H1 (cell line): ENCODE measurements around the gene ETS1. TPM values are rescaled to one million over a fixed set of nuclear protein-coding genes. Genes with fewer than 3 reads are reported as not detected.

Source experiments
- CTCF ChIA-PET: fragments of 300-600 bp; sonication (Branson Sonifier 250); formaldehyde crosslinking; loops from one replicate; lab custom pipeline; 2021; ENCODE audit not compliant: partially characterized antibody; lab: Charles Lee
- POLR2A ChIA-PET: fragments of 300-600 bp; sonication (Branson Sonifier 250); formaldehyde crosslinking; loops from one replicate; lab custom pipeline; 2021; ENCODE audit warnings: inconsistent platforms; ENCODE audit not compliant: partially characterized antibody; lab: Charles Lee
- DNase-seq, 2 experiments: peaks; one replicate each; pipeline versions ENCODE4 v3.0.0 to v3.0.0-alpha.2; 2010 to 2022; ENCODE audit warnings: low spot score in 2 of 2, low read depth in 1 of 2, mixed read lengths in 1 of 2
- FAIRE-seq: peaks from 2 replicates; lab custom pipeline; 2011; peaks lifted over from hg19 to GRCh38; lab: Jason Lieb, UNC
- H2AFZ ChIP-seq: 2 replicates; pipeline ENCODE4 v1.8.1; 2012; ENCODE audit warnings: low read length, inconsistent platforms
- H2AK5ac ChIP-seq: 2 replicates; pipeline ENCODE4 v1.6.1; 2013; ENCODE audit warnings: low read depth, low read length
- H2BK120ac ChIP-seq: replicated peaks from 2 replicates; pipeline ENCODE3; 2013; ENCODE audit warnings: low read depth, low read length, inconsistent platforms
- H2BK12ac ChIP-seq: 2 replicates; pipeline ENCODE4 v1.6.1; 2013; ENCODE audit warnings: low read depth, low read length
- H2BK15ac ChIP-seq: 2 replicates; pipeline ENCODE4 v1.6.1; 2013; ENCODE audit warnings: low read length
- H2BK20ac ChIP-seq: 2 replicates; pipeline ENCODE4 v1.6.1; 2013; ENCODE audit warnings: low read length
- H2BK5ac ChIP-seq: 2 replicates; pipeline ENCODE4 v1.6.1; 2013; ENCODE audit warnings: low read depth, low read length
- H3K14ac ChIP-seq: 2 replicates; pipeline ENCODE4 v1.6.1; 2013; ENCODE audit warnings: inconsistent platforms; ENCODE audit not compliant: insufficient read length
- H3K18ac ChIP-seq: 2 replicates; pipeline ENCODE4 v1.6.1; 2013; ENCODE audit warnings: low read length; ENCODE audit errors: extremely low read depth
- H3K23ac ChIP-seq: 2 replicates; pipeline ENCODE4 v1.6.1; 2013; ENCODE audit warnings: inconsistent platforms; ENCODE audit not compliant: insufficient read length
- H3K23me2 ChIP-seq: 2 replicates; pipeline ENCODE4 v1.6.1; 2013; ENCODE audit warnings: low read depth, low read length
- H3K27ac ChIP-seq: 2 replicates; pipeline ENCODE4 v1.6.1; 2011; ENCODE audit warnings: low read depth, low read length, inconsistent platforms
- H3K27me3 ChIP-seq, 4 experiments: replicated peaks in 1 of 4; 1 replicate in 1 of 4; 2 replicates in 3 of 4; pipeline versions ENCODE4 v1.6.1 to v1.8.1; 2011 to 2013; ENCODE audit warnings: low read length in 3 of 4, mild to moderate bottlenecking in 3 of 4, inconsistent platforms in 2 of 4, mixed read lengths in 2 of 4, moderate library complexity in 1 of 4; ENCODE audit not compliant: control insufficient read depth in 3 of 4, insufficient read depth in 3 of 4; ENCODE audit errors: extremely low read depth in 1 of 4
- H3K36me3 ChIP-seq, 4 experiments: 2 replicates each; pipeline versions ENCODE4 v1.6.1 to v1.8.1; 2011 to 2013; ENCODE audit warnings: mild to moderate bottlenecking in 4 of 4, low read length in 3 of 4, moderate library complexity in 2 of 4, control low read depth in 1 of 4, inconsistent platforms in 1 of 4; ENCODE audit not compliant: insufficient read depth in 4 of 4, control insufficient read depth in 2 of 4
- H3K4ac ChIP-seq: replicated peaks from 2 replicates; pipeline ENCODE3; 2013; ENCODE audit warnings: low read length, low read depth, mixed read lengths, inconsistent platforms; ENCODE audit not compliant: insufficient read length
- H3K4me1 ChIP-seq, 4 experiments: replicated peaks in 1 of 4; 1 replicate in 1 of 4; 2 replicates in 3 of 4; pipeline versions ENCODE4 v1.6.1 to v1.8.1; 2011 to 2013; ENCODE audit warnings: low read length in 3 of 4, inconsistent platforms in 2 of 4, mixed read lengths in 1 of 4; ENCODE audit not compliant: insufficient read depth in 4 of 4, control insufficient read depth in 3 of 4
- H3K4me2 ChIP-seq, 2 experiments: 2 replicates each; pipeline versions ENCODE4 v1.6.1 to v1.8.1; 2011 to 2013; ENCODE audit warnings: low read depth in 2 of 2, low read length in 2 of 2, control low read depth in 1 of 2, inconsistent platforms in 1 of 2, mild to moderate bottlenecking in 1 of 2; ENCODE audit not compliant: insufficient read depth in 1 of 2
- H3K4me3 ChIP-seq, 4 experiments: fragments of 200-600, 300-600 bp in 1 of 4; sonication (generic), shearing (Covaris generic), sonication (Bioruptor Twin) in 1 of 4; 2 replicates each; pipeline versions ENCODE4 v1.5.1 to v1.8.1; 2011 to 2016; ENCODE audit warnings: low read length in 4 of 4, low read depth in 3 of 4, control low read depth in 2 of 4, inconsistent platforms in 2 of 4, mild to moderate bottlenecking in 2 of 4, mixed read lengths in 1 of 4, moderate library complexity in 1 of 4; ENCODE audit not compliant: insufficient read depth in 2 of 4; ENCODE audit errors: extremely low read depth in 1 of 4
- H3K56ac ChIP-seq: replicated peaks from 2 replicates; pipeline ENCODE3; 2013; ENCODE audit warnings: low read depth, mild to moderate bottlenecking, mixed read lengths, low read length, inconsistent platforms; ENCODE audit not compliant: insufficient read length
- H3K79me1 ChIP-seq: 2 replicates; pipeline ENCODE4 v1.6.1; 2013; ENCODE audit warnings: low read depth, low read length, control low read depth
- H3K79me2 ChIP-seq, 2 experiments: 2 replicates each; pipeline versions ENCODE4 v1.6.1 to v1.8.1; 2012 to 2013; ENCODE audit warnings: low read length in 2 of 2, mild to moderate bottlenecking in 2 of 2, inconsistent platforms in 1 of 2; ENCODE audit not compliant: insufficient read depth in 2 of 2, control insufficient read depth in 1 of 2
- H3K9ac ChIP-seq, 4 experiments: replicated peaks in 1 of 4; 1 replicate in 1 of 4; 2 replicates in 3 of 4; pipeline versions ENCODE4 v1.6.1 to v1.8.1; 2011 to 2013; ENCODE audit warnings: low read depth in 3 of 4, low read length in 3 of 4, control low read depth in 2 of 4, mild to moderate bottlenecking in 2 of 4, moderate library complexity in 2 of 4, inconsistent platforms in 1 of 4; ENCODE audit errors: extremely low read depth in 1 of 4
- H3K9me3 ChIP-seq, 2 experiments: 2 replicates each; pipeline versions ENCODE4 v1.6.1 to v1.8.1; 2012 to 2013; ENCODE audit warnings: mild to moderate bottlenecking in 2 of 2, moderate library complexity in 2 of 2, control low read depth in 1 of 2, inconsistent platforms in 1 of 2, low read depth in 1 of 2, low read length in 1 of 2, mixed read lengths in 1 of 2; ENCODE audit not compliant: insufficient read depth in 2 of 2
- H4K20me1 ChIP-seq, 2 experiments: replicated peaks in 1 of 2; 2 replicates each; pipeline versions ENCODE3 to v1.8.1; 2011 to 2013; ENCODE audit warnings: inconsistent platforms in 2 of 2, low read length in 2 of 2, mild to moderate bottlenecking in 1 of 2; ENCODE audit not compliant: insufficient read depth in 2 of 2, control insufficient read depth in 1 of 2
- H4K5ac ChIP-seq: 2 replicates; pipeline ENCODE4 v1.6.1; 2013; ENCODE audit warnings: low read length, low read depth, mixed read lengths, inconsistent platforms; ENCODE audit not compliant: insufficient read length
- H4K8ac ChIP-seq: 2 replicates; pipeline ENCODE4 v1.8.0; 2013; ENCODE audit warnings: mild to moderate bottlenecking, moderate library complexity, low read length, inconsistent platforms; ENCODE audit not compliant: insufficient read depth; ENCODE audit errors: extremely low read depth
- H4K91ac ChIP-seq: replicated peaks from 2 replicates; pipeline ENCODE3; 2013; ENCODE audit warnings: low read length, mixed read lengths, inconsistent platforms; ENCODE audit not compliant: insufficient read length
- BCL11A ChIP-seq, 2 experiments: IDR thresholded peaks; one replicate each; pipeline ENCODE4 v1.6.1; 2011; ENCODE audit warnings: low read depth in 2 of 2, low read length in 2 of 2, mild to moderate bottlenecking in 2 of 2
- WGBS, 2 experiments: shearing (Covaris generic) in 1 of 2; methylation state at CpG; one replicate each; pipeline versions ENCODE4 v1.1.6 to v1.1.7; 2013 to 2015; ENCODE audit warnings: low lambda C conversion rate in 2 of 2, mixed read lengths in 2 of 2, inconsistent platforms in 1 of 2, low coverage in 1 of 2, missing lambda C conversion rate in 1 of 2; ENCODE audit not compliant: insufficient replicate concordance in 2 of 2, insufficient coverage in 1 of 2, insufficient read length in 1 of 2; ENCODE audit errors: extremely low coverage in 1 of 2, missing lambda C conversion rate in 1 of 2; 5-methylcytosine and 5-hydroxymethylcytosine counted together
- polyA plus RNA-seq, 7 experiments: library from polyadenylated mRNA; depleted of rRNA in 3 of 7; stranded (reverse) in 5 of 7; unstranded in 2 of 7; fragments of >200 nt in 5 of 7; fragments of 200-250 nt in 2 of 7; gene quantifications; 1 replicate in 5 of 7; 2 replicates in 1 of 7; 4 replicates in 1 of 7; pipeline versions ENCODE4 v1.2.1 to v1.2.3, GENCODE V29; 2011 to 2013; ENCODE audit warnings: missing spikeins in 2 of 7, mixed read lengths in 2 of 7
- total RNA-seq: library from RNA; stranded (reverse); fragmentation: NEBNext Ultra II Directional; extraction: Animal tissue kit (Norgen Biotek cat#: 25700); gene quantifications from 2 replicates; pipeline ENCODE4 v1.2.1, GENCODE V29; 2021

ETS1 gene
- total and polyA plus RNA-seq, 2 of the 8 experiments (the other 6 are each of a cell fraction or from before 2014, with no cell fraction given), result 10.0 to 35.3 TPM

DNA sequence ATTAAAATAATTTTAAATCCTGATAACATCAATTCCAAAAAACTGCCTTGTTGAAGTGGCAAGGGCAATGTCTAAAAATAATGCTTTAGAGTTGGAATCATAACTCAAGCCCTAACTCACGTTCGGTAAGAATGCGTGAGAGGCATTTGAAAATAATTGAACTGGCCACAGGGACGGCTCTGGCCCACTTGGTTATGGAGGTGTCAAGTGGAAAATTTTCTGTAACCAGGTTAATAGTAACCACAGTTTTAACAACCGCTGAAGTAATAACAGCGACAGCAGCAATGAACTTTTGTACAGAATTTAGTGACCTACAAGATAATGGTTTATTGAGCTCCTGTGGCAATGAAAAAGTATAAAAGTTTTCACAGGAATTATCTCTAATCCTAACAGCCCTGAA lies 79.4 kb downstream of the ETS1 start:
- Histone ChIP-seq H2BK15ac (no peak overlapping the region), H3K23ac (no peak overlapping the region), H3K9ac (no peak overlapping the region), H4K8ac (no peak overlapping the region), H2AFZ (no peak overlapping the region), H4K20me1 (peaks cover 0 to 2% of the 10 kb centered on the region in 2 experiments), H3K9me3 (no peaks in the 10 kb centered on the region), H3K79me2 (no peaks in the 10 kb centered on the region), H2BK12ac (no peak overlapping the region), H3K4ac (no peak overlapping the region), H3K14ac (no peak overlapping the region), H3K4me2 (no peak overlapping the region), H4K91ac (no peak overlapping the region), H2BK120ac (no peak overlapping the region), H4K5ac (no peak overlapping the region), H3K4me3 (no peak overlapping the region), H3K27ac (no peak overlapping the region), H3K79me1 (no peaks in the 10 kb centered on the region), H3K27me3 (no peaks in the 10 kb centered on the region), H3K18ac (no peak overlapping the region), H2BK20ac (no peak overlapping the region), H3K23me2 (no peaks in the 10 kb centered on the region), H3K36me3 (no peaks in the 10 kb centered on the region), H3K4me1 (peaks cover 0 to 5% (median 2%) of the 10 kb centered on the region in 4 experiments; a peak in 4 of 7 replicates), H2BK5ac (no peak overlapping the region), H3K56ac (no peak overlapping the region), H2AK5ac (no peak overlapping the region)
- DNase-seq (no peak), FAIRE-seq (no peak)
- CTCF ChIA-PET, result interaction anchor here (1.2 to 1.9 kb wide), 4 partner anchors 9 to 124 kb away, joined by 3 to 5 read pairs (median 4); no protein-coding TSS in a partner anchor
- POLR2A ChIA-PET, result no interaction called here
- no peak for TF ChIP-seq BCL11A (IDR thresholded peaks at IDR 0.05; ENCODE audit: low read depth in 2 of 2, low read length in 2 of 2)
- 89% methylated on average over 6 of the region's 6 CpGs; no CpG with 5 or more reads in 1 of the 2 experiments for WGBS, 2 experiments
